ENCODE data around the gene MICU1. TPM values are rescaled to one million over a fixed set of nuclear protein-coding genes. Genes with fewer than 3 reads are reported as not detected.

The MICU1 gene
- total and polyA plus RNA-seq, 10 of the 15 experiments (the other 5 are each of a cell fraction or from before 2014, with no cell fraction given): 18.2 to 36.4 (median 22.2) TPM

GRCh38 chr10:72477463-72477862, 148.4 kb downstream of the MICU1 start:
- Histone ChIP-seq H3K36me3 (ENCODE audit: control insufficient read depth in 2 of 2, insufficient read depth in 2 of 2, low read length in 1 of 2) (no peaks in the 10 kb centered on the region; a peak in 3 of 4 replicates), H3K27ac (ENCODE audit: control insufficient read depth, insufficient read depth) (no peak overlapping the region), H3K9ac (ENCODE audit: control insufficient read depth, insufficient read depth, low read length) (no peak overlapping the region), H3K4me1 (ENCODE audit: control insufficient read depth, insufficient read depth, low read length) (no peaks in the 10 kb centered on the region), H3K4me3 (no peak overlapping the region), H4K20me1 (ENCODE audit: control insufficient read depth, insufficient read depth) (no peaks in the 10 kb centered on the region), H3K27me3 (replicated peaks in 1 of 2; ENCODE audit: control insufficient read depth in 2 of 2, insufficient read depth in 2 of 2, low read length in 1 of 2) (no peaks in the 10 kb centered on the region), H3K79me2 (ENCODE audit: control insufficient read depth, insufficient read depth, low read length) (no peaks in the 10 kb centered on the region), H2AFZ (ENCODE audit: control insufficient read depth, low read depth, low read length) (no peak overlapping the region), H3K9me3 (replicated peaks; ENCODE audit: control insufficient read depth, insufficient read depth, low read length) (no peaks in the 10 kb centered on the region), H3K4me2 (ENCODE audit: control insufficient read depth, insufficient read depth) (no peak overlapping the region)
- CTCF ChIA-PET: interaction anchor here (0.6 to 1.3 kb wide), 3 partner anchors 8 to 30 kb away, joined by 3 read pairs; no protein-coding TSS in a partner anchor
- no TSS peak for BruUV-seq (replicated peaks)
- ATAC-seq (no peak), DNase-seq (ENCODE audit: low read depth, low spot score) (no peak), FAIRE-seq (no peak)
- intact Hi-C loops (cut with micrococcal nuclease; ENCODE audit: unreplicated experiment): no loop called here
- SMC1A ChIA-PET (ENCODE audit: uncharacterized antibody, unreplicated experiment): interaction anchor here (0.6 to 1.9 kb wide), 5 partner anchors 12 to 90 kb away, joined by 3 to 8 read pairs (median 4); no protein-coding TSS in a partner anchor
- in situ Hi-C loops (cut with MboI): no loop called here
- 94% methylated on average over 2 of the region's 2 CpGs for WGBS (ENCODE audit: insufficient coverage, insufficient replicate concordance, low lambda C conversion rate, missing lambda C conversion rate)
- POLR2A ChIA-PET: interaction anchor here (0.9 kb wide), 1 partner anchor 20 kb away, joined by 3 read pairs; no protein-coding TSS in a partner anchor
- RAD21 ChIA-PET (ENCODE audit: unreplicated experiment): no interaction called here
- TF ChIP-seq ZZZ3 (IDR thresholded peaks at IDR 0.05; ENCODE audit: control insufficient read depth, insufficient read length, low read depth) (no peak), CBX5 (IDR thresholded peaks at IDR 0.05; ENCODE audit: low read depth) (no peak), YY1 (IDR thresholded peaks at IDR 0.05; ENCODE audit: low read depth, low read length) (no peak), IRF3 (IDR thresholded peaks at IDR 0.05) (no peak), HDAC6 (IDR thresholded peaks at IDR 0.05; ENCODE audit: unreplicated experiment) (no peak), RELB (IDR thresholded peaks at IDR 0.05; ENCODE audit: low read depth) (no peak), CEBPZ (IDR thresholded peaks at IDR 0.05; ENCODE audit: low read depth, low read length) (no peak), FOXM1 (IDR thresholded peaks at IDR 0.05; ENCODE audit: low read depth, low read length) (no peak), PBX3 (IDR thresholded peaks at IDR 0.05; ENCODE audit: insufficient replicate concordance, low read depth, low read length) (no peak), NR2C2 (IDR thresholded peaks at IDR 0.05; ENCODE audit: borderline replicate concordance, control insufficient read depth, insufficient read length, low read depth) (no peak)
- TF ChIP-seq, protein P1, sequence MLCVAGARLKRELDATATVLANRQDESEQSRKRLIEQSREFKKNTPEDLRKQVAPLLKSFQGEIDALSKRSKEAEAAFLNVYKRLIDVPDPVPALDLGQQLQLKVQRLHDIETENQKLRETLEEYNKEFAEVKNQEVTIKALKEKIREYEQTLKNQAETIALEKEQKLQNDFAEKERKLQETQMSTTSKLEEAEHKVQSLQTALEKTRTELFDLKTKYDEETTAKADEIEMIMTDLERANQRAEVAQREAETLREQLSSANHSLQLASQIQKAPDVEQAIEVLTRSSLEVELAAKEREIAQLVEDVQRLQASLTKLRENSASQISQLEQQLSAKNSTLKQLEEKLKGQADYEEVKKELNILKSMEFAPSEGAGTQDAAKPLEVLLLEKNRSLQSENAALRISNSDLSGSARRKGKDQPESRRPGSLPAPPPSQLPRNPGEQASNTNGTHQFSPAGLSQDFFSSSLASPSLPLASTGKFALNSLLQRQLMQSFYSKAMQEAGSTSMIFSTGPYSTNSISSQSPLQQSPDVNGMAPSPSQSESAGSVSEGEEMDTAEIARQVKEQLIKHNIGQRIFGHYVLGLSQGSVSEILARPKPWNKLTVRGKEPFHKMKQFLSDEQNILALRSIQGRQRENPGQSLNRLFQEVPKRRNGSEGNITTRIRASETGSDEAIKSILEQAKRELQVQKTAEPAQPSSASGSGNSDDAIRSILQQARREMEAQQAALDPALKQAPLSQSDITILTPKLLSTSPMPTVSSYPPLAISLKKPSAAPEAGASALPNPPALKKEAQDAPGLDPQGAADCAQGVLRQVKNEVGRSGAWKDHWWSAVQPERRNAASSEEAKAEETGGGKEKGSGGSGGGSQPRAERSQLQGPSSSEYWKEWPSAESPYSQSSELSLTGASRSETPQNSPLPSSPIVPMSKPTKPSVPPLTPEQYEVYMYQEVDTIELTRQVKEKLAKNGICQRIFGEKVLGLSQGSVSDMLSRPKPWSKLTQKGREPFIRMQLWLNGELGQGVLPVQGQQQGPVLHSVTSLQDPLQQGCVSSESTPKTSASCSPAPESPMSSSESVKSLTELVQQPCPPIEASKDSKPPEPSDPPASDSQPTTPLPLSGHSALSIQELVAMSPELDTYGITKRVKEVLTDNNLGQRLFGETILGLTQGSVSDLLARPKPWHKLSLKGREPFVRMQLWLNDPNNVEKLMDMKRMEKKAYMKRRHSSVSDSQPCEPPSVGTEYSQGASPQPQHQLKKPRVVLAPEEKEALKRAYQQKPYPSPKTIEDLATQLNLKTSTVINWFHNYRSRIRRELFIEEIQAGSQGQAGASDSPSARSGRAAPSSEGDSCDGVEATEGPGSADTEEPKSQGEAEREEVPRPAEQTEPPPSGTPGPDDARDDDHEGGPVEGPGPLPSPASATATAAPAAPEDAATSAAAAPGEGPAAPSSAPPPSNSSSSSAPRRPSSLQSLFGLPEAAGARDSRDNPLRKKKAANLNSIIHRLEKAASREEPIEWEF (IDR thresholded peaks at IDR 0.05; ENCODE audit: insufficient replicate concordance, low read depth, low read length): no peak

Measured in GM12878 (cell line).